GM12801 (cell line): ENCODE data around the gene PPM1L.

Experiments used
- CTCF ChIP-seq: IDR thresholded peaks from one replicate; pipeline ENCODE4 v1.5.1; 2011; ENCODE audit warnings: control low read depth; ENCODE audit not compliant: insufficient read length; ENCODE audit errors: extremely low read depth

PPM1L gene

GRCh38 chr3:160822936-160823335 lies 66.9 kb downstream of the PPM1L start:
- TF ChIP-seq CTCF: no peak

GRCh38 chr3:160825311-160825800 lies 69.3 kb downstream of the PPM1L start:
- TF ChIP-seq CTCF: no peak

DNA sequence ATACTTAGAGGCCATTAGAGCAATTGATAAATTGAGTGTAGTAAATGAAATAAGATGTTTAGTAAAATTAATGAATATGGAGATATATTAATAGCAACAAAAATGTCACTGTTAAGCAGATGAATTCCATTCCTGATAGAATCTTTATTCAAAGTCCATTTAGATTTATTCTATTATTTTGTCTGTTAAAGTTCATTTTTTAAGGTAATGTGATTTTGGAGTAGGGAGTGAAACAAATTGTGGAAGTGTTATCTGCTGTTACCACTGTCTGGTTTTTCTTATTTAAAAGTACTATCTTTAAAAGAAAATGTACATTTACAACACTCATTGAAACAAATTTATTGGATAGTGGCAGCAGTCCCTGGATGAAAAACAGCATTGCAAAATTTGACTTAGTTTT lies 70.4 kb downstream of the PPM1L start:
- no peak for TF ChIP-seq CTCF

GRCh38 chr3:160826991-160827390 lies 71.0 kb downstream of the PPM1L start:
- TF ChIP-seq CTCF: no peak

GRCh38 chr3:160827516-160827915 lies 71.5 kb downstream of the PPM1L start:
- TF ChIP-seq CTCF: no peak

DNA sequence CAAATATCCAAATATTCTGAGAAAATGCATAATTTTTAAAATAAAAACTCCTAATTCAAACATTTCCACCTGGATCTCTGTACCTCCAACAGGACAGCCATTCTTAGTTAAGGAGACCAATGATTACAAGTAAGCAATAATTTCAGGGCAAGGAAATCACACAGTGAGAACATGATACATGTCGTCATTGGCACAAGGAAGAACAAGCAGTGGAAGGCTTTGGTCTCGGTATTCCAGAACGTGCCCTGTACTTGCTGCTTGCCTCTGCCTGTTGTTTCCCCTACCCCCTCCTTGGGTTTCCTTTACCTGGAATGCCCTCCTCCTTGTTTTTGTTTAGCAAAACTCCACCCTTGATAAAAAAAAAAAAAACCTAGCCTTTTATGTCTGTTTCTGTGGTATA lies 72.8 kb downstream of the PPM1L start:
- TF ChIP-seq CTCF: no peak

- no peak for TF ChIP-seq CTCF
Observed at GRCh38 chr3:160829486-160830009, 73.5 kb downstream of the PPM1L start.
